WTC11 (cell line): ENCODE results near the gene DHTKD1. TPM values are rescaled to one million over a fixed set of nuclear protein-coding genes. Genes with fewer than 3 reads are reported as not detected.

Experiments
- ATAC-seq: fragments of 200-7000 bp; cut with Tn5 transposase; 2 replicates; pipeline ENCODE4 v1.10.0; 2021; ENCODE audit warnings: mild to moderate bottlenecking, moderate library complexity
- CTCF ChIA-PET: fragments of 300-600 bp; sonication (Branson Sonifier 250); formaldehyde crosslinking; loops from one replicate; lab custom pipeline; 2021; ENCODE audit warnings: antibody characterized with exemption; lab: Charles Lee
- POLR2A ChIA-PET: fragments of 350-600 bp; sonication (Branson Sonifier 250); formaldehyde crosslinking; loops from one replicate; lab custom pipeline; 2021; ENCODE audit warnings: antibody characterized with exemption; lab: Charles Lee
- DNase-seq: peaks from one replicate; pipeline ENCODE4 v3.0.0; 2021; ENCODE audit warnings: low spot score
- H3K27ac Mint-ChIP-seq: 2 replicates; pipeline ENCODE4 v1.8.0; 2021; ENCODE audit warnings: mixed read lengths
- H3K27me3 Mint-ChIP-seq: 2 replicates; pipeline ENCODE4 v1.8.0; 2021; ENCODE audit warnings: low read depth, mild to moderate bottlenecking, moderate library complexity, mixed read lengths
- H3K36me3 Mint-ChIP-seq: 2 replicates; pipeline ENCODE4 v1.8.0; 2021; ENCODE audit warnings: mixed read lengths
- H3K4me1 Mint-ChIP-seq: 2 replicates; pipeline ENCODE4 v1.8.0; 2022; ENCODE audit warnings: mixed read lengths
- H3K4me3 Mint-ChIP-seq: 2 replicates; pipeline ENCODE4 v1.8.0; 2021; ENCODE audit warnings: mild to moderate bottlenecking, moderate library complexity, mixed read lengths
- H3K9me3 Mint-ChIP-seq: 2 replicates; pipeline ENCODE4 v1.8.0; 2021; ENCODE audit warnings: mixed read lengths
- FOXK1 ChIP-seq: sonication (generic); formaldehyde crosslinking; IDR thresholded peaks from 2 replicates; pipeline ENCODE4 v1.8.0; 2022; ENCODE audit warnings: mild to moderate bottlenecking, moderate library complexity, missing genetic modification reagents
- PRRX2 ChIP-seq: fragments of 250-450 bp; sonication (Bioruptor Pico); IDR thresholded peaks from 2 replicates; pipeline ENCODE4 v1.8.0; 2021; ENCODE audit warnings: mild to moderate bottlenecking
- SOX15 ChIP-seq: fragments of 250-450 bp; sonication (Bioruptor Pico); IDR thresholded peaks from 2 replicates; pipeline ENCODE4 v1.9.0; 2021; ENCODE audit warnings: mild to moderate bottlenecking
- ZNF138 ChIP-seq: sonication (generic); formaldehyde crosslinking; conservative IDR thresholded peaks from 2 replicates; pipeline ENCODE4 v1.8.1; 2022; ENCODE audit warnings: mild to moderate bottlenecking, moderate library complexity, missing genetic modification reagents
- total RNA-seq: library from RNA; stranded (reverse); gene quantifications from 3 replicates; pipeline ENCODE4 v1.2.3, GENCODE V29; 2021
- TF ChIP-seq, protein P1 (sequence below): fragments of 250-450 bp; sonication (Bioruptor Pico); IDR thresholded peaks from 2 replicates; pipeline ENCODE4 v1.9.0; 2021; ENCODE audit warnings: mild to moderate bottlenecking
- TF ChIP-seq, protein P2 (sequence below): sonication (generic); formaldehyde crosslinking; IDR thresholded peaks from 2 replicates; pipeline ENCODE4 v1.8.0; 2022; ENCODE audit warnings: mild to moderate bottlenecking, missing genetic modification reagents
- TF ChIP-seq, protein P3 (sequence below): sonication (generic); formaldehyde crosslinking; IDR thresholded peaks from 2 replicates; pipeline ENCODE4 v1.8.0; 2022; ENCODE audit warnings: missing genetic modification reagents
- TF ChIP-seq, protein P4 (sequence below): sonication (generic); formaldehyde crosslinking; IDR thresholded peaks from 2 replicates; pipeline ENCODE4 v1.8.1; 2023; ENCODE audit warnings: mild to moderate bottlenecking, missing genetic modification reagents
- TF ChIP-seq, protein P5 (sequence below): fragments of 200-600 bp; IDR thresholded peaks from 2 replicates; pipeline ENCODE4 v1.8.0; 2022; ENCODE audit warnings: antibody characterized with exemption
- TF ChIP-seq, protein P6 (sequence below): sonication (generic); formaldehyde crosslinking; IDR thresholded peaks from 2 replicates; pipeline ENCODE4 v1.8.0; 2022; ENCODE audit warnings: mild to moderate bottlenecking, missing genetic modification reagents
- TF ChIP-seq, protein P7 (sequence below): sonication (generic); formaldehyde crosslinking; IDR thresholded peaks from 2 replicates; pipeline ENCODE4 v1.8.1; 2022; ENCODE audit warnings: mild to moderate bottlenecking, moderate library complexity, missing genetic modification reagents

DHTKD1 gene
- total RNA-seq, 1 experiment from 2014 or later = 57.9 TPM

DNA sequence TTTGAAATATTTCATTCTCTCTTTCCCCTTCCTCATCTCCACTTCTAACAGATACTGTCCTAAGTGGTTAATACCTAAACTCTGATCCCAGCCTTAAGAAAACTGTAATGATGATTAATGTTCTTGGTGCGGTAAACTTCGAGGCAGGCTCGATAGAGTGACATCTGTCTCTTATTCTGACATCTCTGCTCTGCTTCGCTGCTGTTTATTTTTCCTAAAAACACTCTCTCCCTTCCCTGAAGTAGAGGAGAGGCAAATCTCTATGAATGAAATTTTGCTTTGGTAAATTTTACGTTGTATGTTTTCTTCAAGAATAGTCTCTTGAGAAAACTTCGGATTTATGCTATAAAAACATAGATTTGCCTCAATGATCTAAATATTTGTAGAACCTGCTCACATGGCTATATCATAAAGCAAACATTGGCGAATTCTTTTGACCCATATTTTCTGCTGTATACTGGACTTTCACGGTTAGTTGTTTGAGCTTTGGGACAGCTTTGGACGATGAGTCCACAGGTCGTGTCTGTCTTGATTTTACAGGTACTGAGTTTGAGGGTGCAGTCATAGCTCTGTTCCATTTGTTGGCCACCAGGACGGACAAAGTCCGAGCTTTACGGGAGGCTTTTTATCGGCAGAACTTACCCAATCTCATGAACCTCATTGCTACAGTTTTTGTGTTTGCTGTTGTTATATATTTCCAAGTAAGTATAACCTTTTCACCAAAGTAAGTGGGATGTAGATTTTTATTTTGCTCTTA is 87.8 kb downstream of the DHTKD1 start:
- peaks cover 21% of the 10 kb centered on the region for H3K36me3 Mint-ChIP-seq

DNA sequence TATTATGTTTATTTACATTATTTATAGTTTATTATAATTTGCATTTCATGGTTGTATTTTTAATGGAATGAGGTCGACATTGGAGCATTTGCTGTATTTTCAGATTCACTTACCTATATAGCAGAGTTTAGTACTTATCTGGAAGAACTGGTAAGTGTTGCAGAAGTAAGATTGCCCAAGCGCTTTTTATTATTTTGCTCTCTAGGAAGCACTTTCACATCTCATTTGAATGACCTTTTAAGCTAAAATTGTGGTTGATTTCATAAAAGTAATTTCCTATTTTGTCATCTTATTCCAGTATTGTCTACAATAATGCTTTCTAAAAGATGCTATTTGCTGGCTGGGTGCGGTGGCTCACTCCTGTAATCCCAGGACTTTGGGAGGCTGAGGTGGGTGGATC is 89.4 kb downstream of the DHTKD1 start:
- H3K9me3 Mint-ChIP-seq = no peaks in the 10 kb centered on the region
- H3K36me3 Mint-ChIP-seq = peaks cover 27% of the 10 kb centered on the region
- ChIA-PET CTCF (interaction anchor here (0.6 kb wide), 1 partner anchor 31 kb away, joined by 5 read pairs; no protein-coding TSS in a partner anchor), POLR2A (no interaction called here)
- H3K27ac Mint-ChIP-seq = no peak overlapping the region
- no peak for DNase-seq
- no peaks in the 10 kb centered on the region for H3K4me1 Mint-ChIP-seq
- no peak for ATAC-seq
- H3K27me3 Mint-ChIP-seq = no peaks in the 10 kb centered on the region
- TF ChIP-seq, protein P1, sequence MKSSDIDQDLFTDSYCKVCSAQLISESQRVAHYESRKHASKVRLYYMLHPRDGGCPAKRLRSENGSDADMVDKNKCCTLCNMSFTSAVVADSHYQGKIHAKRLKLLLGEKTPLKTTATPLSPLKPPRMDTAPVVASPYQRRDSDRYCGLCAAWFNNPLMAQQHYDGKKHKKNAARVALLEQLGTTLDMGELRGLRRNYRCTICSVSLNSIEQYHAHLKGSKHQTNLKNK = no peak
- TF ChIP-seq, protein P2, sequence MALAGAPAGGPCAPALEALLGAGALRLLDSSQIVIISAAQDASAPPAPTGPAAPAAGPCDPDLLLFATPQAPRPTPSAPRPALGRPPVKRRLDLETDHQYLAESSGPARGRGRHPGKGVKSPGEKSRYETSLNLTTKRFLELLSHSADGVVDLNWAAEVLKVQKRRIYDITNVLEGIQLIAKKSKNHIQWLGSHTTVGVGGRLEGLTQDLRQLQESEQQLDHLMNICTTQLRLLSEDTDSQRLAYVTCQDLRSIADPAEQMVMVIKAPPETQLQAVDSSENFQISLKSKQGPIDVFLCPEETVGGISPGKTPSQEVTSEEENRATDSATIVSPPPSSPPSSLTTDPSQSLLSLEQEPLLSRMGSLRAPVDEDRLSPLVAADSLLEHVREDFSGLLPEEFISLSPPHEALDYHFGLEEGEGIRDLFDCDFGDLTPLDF (CRISPR knock-in tag) = no peak
- TF ChIP-seq, protein P3, sequence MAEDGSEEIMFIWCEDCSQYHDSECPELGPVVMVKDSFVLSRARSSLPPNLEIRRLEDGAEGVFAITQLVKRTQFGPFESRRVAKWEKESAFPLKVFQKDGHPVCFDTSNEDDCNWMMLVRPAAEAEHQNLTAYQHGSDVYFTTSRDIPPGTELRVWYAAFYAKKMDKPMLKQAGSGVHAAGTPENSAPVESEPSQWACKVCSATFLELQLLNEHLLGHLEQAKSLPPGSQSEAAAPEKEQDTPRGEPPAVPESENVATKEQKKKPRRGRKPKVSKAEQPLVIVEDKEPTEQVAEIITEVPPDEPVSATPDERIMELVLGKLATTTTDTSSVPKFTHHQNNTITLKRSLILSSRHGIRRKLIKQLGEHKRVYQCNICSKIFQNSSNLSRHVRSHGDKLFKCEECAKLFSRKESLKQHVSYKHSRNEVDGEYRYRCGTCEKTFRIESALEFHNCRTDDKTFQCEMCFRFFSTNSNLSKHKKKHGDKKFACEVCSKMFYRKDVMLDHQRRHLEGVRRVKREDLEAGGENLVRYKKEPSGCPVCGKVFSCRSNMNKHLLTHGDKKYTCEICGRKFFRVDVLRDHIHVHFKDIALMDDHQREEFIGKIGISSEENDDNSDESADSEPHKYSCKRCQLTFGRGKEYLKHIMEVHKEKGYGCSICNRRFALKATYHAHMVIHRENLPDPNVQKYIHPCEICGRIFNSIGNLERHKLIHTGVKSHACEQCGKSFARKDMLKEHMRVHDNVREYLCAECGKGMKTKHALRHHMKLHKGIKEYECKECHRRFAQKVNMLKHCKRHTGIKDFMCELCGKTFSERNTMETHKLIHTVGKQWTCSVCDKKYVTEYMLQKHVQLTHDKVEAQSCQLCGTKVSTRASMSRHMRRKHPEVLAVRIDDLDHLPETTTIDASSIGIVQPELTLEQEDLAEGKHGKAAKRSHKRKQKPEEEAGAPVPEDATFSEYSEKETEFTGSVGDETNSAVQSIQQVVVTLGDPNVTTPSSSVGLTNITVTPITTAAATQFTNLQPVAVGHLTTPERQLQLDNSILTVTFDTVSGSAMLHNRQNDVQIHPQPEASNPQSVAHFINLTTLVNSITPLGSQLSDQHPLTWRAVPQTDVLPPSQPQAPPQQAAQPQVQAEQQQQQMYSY (CRISPR knock-in tag) = no peak
- TF ChIP-seq FOXK1 = no peak
- TF ChIP-seq, protein P4, sequence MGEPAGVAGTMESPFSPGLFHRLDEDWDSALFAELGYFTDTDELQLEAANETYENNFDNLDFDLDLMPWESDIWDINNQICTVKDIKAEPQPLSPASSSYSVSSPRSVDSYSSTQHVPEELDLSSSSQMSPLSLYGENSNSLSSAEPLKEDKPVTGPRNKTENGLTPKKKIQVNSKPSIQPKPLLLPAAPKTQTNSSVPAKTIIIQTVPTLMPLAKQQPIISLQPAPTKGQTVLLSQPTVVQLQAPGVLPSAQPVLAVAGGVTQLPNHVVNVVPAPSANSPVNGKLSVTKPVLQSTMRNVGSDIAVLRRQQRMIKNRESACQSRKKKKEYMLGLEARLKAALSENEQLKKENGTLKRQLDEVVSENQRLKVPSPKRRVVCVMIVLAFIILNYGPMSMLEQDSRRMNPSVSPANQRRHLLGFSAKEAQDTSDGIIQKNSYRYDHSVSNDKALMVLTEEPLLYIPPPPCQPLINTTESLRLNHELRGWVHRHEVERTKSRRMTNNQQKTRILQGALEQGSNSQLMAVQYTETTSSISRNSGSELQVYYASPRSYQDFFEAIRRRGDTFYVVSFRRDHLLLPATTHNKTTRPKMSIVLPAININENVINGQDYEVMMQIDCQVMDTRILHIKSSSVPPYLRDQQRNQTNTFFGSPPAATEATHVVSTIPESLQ (CRISPR knock-in tag) = no peak
- TF ChIP-seq PRRX2 (CRISPR knock-in tag) = no peak
- H3K4me3 Mint-ChIP-seq = no peak overlapping the region

More for the DNA sequence above, 87.8 kb downstream of the DHTKD1 start:
- TF ChIP-seq PRRX2 (CRISPR knock-in tag) = no peak
- TF ChIP-seq, protein P5, sequence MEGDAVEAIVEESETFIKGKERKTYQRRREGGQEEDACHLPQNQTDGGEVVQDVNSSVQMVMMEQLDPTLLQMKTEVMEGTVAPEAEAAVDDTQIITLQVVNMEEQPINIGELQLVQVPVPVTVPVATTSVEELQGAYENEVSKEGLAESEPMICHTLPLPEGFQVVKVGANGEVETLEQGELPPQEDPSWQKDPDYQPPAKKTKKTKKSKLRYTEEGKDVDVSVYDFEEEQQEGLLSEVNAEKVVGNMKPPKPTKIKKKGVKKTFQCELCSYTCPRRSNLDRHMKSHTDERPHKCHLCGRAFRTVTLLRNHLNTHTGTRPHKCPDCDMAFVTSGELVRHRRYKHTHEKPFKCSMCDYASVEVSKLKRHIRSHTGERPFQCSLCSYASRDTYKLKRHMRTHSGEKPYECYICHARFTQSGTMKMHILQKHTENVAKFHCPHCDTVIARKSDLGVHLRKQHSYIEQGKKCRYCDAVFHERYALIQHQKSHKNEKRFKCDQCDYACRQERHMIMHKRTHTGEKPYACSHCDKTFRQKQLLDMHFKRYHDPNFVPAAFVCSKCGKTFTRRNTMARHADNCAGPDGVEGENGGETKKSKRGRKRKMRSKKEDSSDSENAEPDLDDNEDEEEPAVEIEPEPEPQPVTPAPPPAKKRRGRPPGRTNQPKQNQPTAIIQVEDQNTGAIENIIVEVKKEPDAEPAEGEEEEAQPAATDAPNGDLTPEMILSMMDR = no peak
- TF ChIP-seq SOX15 (CRISPR knock-in tag) = no peak
- no peak for TF ChIP-seq ZNF138 (CRISPR knock-in tag)
- TF ChIP-seq, protein P6, sequence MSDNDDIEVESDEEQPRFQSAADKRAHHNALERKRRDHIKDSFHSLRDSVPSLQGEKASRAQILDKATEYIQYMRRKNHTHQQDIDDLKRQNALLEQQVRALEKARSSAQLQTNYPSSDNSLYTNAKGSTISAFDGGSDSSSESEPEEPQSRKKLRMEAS (CRISPR knock-in tag) = no peak
- TF ChIP-seq, protein P7, sequence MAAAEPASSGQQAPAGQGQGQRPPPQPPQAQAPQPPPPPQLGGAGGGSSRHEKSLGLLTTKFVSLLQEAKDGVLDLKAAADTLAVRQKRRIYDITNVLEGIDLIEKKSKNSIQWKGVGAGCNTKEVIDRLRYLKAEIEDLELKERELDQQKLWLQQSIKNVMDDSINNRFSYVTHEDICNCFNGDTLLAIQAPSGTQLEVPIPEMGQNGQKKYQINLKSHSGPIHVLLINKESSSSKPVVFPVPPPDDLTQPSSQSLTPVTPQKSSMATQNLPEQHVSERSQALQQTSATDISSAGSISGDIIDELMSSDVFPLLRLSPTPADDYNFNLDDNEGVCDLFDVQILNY (CRISPR knock-in tag) = no peak
- no peak for ATAC-seq
- H3K9me3 Mint-ChIP-seq = no peaks in the 10 kb centered on the region
- no peak overlapping the region for H3K4me3 Mint-ChIP-seq
- no peaks in the 10 kb centered on the region for H3K27me3 Mint-ChIP-seq
- H3K27ac Mint-ChIP-seq = peak overlapping the region; percentile 40; the same call in 1 of the 2 replicates
- DNase-seq = no peak
- ChIA-PET POLR2A (no interaction called here), CTCF (no interaction called here)
- no peaks in the 10 kb centered on the region for H3K4me1 Mint-ChIP-seq
